ENCODE measurements around the gene NFE2L2. TPM values are rescaled to one million over a fixed set of nuclear protein-coding genes. Genes with fewer than 3 reads are reported as not detected.

The NFE2L2 gene
- total RNA-seq, 1 experiment from 2014 or later, result 104 TPM

DNA sequence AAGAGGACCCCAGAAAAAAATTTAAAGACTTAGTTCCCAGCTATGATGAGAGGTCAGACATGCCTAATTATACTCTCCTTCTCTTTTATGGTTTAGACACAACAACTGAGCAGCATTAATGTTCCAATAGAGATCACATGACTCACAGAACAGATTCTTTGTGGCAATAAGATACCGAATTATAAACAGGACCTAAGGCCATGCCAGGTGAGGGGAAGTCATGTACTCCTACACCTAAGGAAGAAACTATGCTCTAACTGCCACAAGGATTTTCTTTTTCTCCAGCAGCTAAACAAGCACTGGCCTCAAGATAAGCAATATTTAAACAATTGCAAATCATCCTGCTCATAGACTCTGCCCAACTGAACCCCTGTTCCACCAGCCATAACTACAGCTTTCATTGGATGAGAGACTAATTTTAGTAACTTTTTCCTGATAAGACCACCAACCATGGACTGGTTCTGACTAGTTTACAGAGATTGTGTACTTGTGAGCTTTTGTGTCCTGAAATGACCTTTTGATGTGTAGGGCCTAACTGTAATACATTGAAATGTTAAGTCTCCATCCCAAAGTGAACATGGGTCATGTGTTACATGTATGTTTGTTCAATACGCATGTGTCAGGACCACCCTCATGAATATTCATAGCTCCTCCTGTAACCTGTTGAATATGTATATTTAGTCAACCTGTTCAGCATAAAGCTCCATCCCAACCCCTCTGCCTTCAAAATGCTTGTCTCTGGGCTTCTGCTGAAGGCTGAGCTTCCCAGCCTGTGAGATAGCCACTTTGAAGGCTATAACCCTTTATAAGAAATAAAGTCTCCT is 21.6 kb upstream of the NFE2L2 start:
- ChIA-PET CTCF (no interaction called here), POLR2A (no interaction called here)
- in situ Hi-C loops (cut with HindIII; ENCODE audit: low pct_unique_long_range_greater_than_20kb, low sequenced_read_pairs) (no loop called here), intact Hi-C loops (cut with micrococcal nuclease; ENCODE audit: unreplicated experiment) (no loop called here)
- Histone ChIP-seq H3K27me3 (ENCODE audit: control insufficient read depth, insufficient read depth, low read length) (no peaks in the 10 kb centered on the region), H3K9me3 (ENCODE audit: control insufficient read depth, insufficient read depth, low read depth, low read length) (no peaks in the 10 kb centered on the region), H3K36me3 (ENCODE audit: control insufficient read depth, insufficient read depth, low read length) (no peaks in the 10 kb centered on the region), H3K4me3 (ENCODE audit: low read depth in 2 of 2, low read length in 2 of 2) (no peak overlapping the region), H3K27ac (ENCODE audit: low read length) (no peak overlapping the region), H3K4me1 (ENCODE audit: control insufficient read depth, insufficient read depth, low read length) (no peaks in the 10 kb centered on the region; the same call in 1 of the 2 replicates)
- ATAC-seq, result no peak
- TF ChIP-seq, protein P1, sequence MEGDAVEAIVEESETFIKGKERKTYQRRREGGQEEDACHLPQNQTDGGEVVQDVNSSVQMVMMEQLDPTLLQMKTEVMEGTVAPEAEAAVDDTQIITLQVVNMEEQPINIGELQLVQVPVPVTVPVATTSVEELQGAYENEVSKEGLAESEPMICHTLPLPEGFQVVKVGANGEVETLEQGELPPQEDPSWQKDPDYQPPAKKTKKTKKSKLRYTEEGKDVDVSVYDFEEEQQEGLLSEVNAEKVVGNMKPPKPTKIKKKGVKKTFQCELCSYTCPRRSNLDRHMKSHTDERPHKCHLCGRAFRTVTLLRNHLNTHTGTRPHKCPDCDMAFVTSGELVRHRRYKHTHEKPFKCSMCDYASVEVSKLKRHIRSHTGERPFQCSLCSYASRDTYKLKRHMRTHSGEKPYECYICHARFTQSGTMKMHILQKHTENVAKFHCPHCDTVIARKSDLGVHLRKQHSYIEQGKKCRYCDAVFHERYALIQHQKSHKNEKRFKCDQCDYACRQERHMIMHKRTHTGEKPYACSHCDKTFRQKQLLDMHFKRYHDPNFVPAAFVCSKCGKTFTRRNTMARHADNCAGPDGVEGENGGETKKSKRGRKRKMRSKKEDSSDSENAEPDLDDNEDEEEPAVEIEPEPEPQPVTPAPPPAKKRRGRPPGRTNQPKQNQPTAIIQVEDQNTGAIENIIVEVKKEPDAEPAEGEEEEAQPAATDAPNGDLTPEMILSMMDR (IDR thresholded peaks at IDR 0.05), result no peak
- TF ChIP-seq, protein P2, sequence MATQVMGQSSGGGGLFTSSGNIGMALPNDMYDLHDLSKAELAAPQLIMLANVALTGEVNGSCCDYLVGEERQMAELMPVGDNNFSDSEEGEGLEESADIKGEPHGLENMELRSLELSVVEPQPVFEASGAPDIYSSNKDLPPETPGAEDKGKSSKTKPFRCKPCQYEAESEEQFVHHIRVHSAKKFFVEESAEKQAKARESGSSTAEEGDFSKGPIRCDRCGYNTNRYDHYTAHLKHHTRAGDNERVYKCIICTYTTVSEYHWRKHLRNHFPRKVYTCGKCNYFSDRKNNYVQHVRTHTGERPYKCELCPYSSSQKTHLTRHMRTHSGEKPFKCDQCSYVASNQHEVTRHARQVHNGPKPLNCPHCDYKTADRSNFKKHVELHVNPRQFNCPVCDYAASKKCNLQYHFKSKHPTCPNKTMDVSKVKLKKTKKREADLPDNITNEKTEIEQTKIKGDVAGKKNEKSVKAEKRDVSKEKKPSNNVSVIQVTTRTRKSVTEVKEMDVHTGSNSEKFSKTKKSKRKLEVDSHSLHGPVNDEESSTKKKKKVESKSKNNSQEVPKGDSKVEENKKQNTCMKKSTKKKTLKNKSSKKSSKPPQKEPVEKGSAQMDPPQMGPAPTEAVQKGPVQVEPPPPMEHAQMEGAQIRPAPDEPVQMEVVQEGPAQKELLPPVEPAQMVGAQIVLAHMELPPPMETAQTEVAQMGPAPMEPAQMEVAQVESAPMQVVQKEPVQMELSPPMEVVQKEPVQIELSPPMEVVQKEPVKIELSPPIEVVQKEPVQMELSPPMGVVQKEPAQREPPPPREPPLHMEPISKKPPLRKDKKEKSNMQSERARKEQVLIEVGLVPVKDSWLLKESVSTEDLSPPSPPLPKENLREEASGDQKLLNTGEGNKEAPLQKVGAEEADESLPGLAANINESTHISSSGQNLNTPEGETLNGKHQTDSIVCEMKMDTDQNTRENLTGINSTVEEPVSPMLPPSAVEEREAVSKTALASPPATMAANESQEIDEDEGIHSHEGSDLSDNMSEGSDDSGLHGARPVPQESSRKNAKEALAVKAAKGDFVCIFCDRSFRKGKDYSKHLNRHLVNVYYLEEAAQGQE (IDR thresholded peaks at IDR 0.05; ENCODE audit: insufficient read depth in 1 of 2, low read depth in 2 of 2, low read length in 1 of 2), result no peak
- no peak for TF ChIP-seq SIN3A (IDR thresholded peaks at IDR 0.05; ENCODE audit: borderline replicate concordance, insufficient read depth, low read depth, low read length)
- no peak for TF ChIP-seq TCF7L2 (IDR thresholded peaks at IDR 0.05; ENCODE audit: low read depth, low read length)
- no peak for TF ChIP-seq POLR2AphosphoS5 (IDR thresholded peaks at IDR 0.05; ENCODE audit: low read depth, low read length)
- no peak for DNase-seq (ENCODE audit: low read depth, low spot score)
- BruUV-seq (replicated peaks), result no TSS peak

DNA sequence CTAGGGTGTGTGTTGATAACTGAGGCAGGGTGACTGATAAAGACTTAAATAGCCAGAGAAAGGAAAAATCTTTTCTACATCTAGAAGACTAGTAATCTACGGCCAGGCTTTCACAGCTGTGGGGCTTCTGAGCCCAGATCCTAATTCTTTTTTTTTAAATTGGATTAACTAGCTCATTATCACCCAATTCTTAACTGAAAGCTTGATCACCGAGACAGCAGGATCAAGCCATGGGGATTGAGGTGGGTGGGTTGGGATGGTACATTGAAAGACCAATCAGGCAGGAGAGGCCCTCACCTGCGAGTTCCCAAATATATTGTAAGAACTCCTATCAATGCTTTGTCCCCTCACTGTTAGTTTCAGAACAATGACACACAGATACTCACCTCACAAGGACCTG is 20.0 kb upstream of the NFE2L2 start:
- H3K27ac ChIP-seq (ENCODE audit: low read length), result no peak overlapping the region
- ChIA-PET CTCF (no interaction called here), POLR2A (no interaction called here)
- H3K4me1 ChIP-seq (ENCODE audit: control insufficient read depth, insufficient read depth, low read length), result no peaks in the 10 kb centered on the region; the same call in 1 of the 2 replicates
- H3K36me3 ChIP-seq (ENCODE audit: control insufficient read depth, insufficient read depth, low read length), result no peaks in the 10 kb centered on the region
- H3K4me3 ChIP-seq (ENCODE audit: low read depth in 2 of 2, low read length in 2 of 2), result no peak overlapping the region
- no peaks in the 10 kb centered on the region for H3K9me3 ChIP-seq (ENCODE audit: control insufficient read depth, insufficient read depth, low read depth, low read length)
- intact Hi-C loops (cut with micrococcal nuclease; ENCODE audit: unreplicated experiment), result no loop called here
- ATAC-seq (no peak), DNase-seq (ENCODE audit: low read depth, low spot score) (no peak)
- in situ Hi-C loops (cut with HindIII; ENCODE audit: low pct_unique_long_range_greater_than_20kb, low sequenced_read_pairs), result no loop called here
- no peaks in the 10 kb centered on the region for H3K27me3 ChIP-seq (ENCODE audit: control insufficient read depth, insufficient read depth, low read length)
- no TSS peak for BruUV-seq (replicated peaks)
- TF ChIP-seq, protein P1 (IDR thresholded peaks at IDR 0.05), result no peak

Measured in Panc1 (cell line).